ENCODE data around the gene ANKRD10. TPM values are rescaled to one million over a fixed set of nuclear protein-coding genes. Genes with fewer than 3 reads are reported as not detected.
A peak's percentile ranks its signal among the peaks of the same experiment; 100 is the strongest.

ANKRD10 gene
- total and polyA plus RNA-seq, 2 of the 8 experiments (the other 6 are each of a cell fraction or from before 2014, with no cell fraction given): 146 to 218 TPM

DNA sequence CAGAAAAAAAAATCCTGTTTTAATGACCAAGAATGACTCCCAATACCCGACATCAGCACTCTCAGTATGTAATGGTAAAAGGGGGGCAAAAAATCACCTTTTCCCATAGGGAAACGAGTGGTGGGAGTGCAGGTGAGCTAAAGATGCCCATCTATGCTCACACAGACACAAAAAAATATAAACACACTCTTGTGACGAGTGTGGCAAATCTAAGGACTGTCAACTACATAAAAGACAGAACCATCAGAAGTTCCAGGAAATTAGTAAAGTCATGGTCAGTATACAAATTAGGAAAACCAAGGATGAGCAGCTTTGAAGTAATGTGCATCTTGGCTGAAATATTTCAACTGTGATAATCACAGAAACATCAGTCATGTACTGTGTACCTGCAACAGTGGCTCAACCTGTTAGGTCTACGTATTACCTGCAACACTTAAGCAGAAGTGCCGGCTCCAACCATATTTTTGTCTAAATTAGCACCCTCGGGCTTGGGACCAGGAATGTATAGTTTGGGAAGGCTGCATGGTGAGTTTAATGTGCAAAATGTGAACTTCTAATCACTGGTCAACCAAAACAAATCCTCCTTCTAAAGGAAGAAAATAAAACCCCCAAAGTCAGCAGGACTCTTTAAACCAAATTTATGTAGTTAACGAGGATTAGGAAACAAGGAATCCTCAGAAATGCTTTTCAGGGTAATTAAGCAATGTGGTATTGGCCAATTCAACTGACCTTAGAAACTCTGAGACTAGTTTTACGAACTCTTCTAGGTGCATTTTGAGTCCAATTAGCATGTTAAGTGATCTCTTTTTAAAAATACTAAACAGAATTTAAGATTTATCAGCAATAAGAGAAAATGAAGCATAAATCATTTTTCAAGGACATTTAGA, 24.3 kb downstream of the ANKRD10 start:
- H3K4me1 ChIP-seq (replicated peaks in 1 of 4; ENCODE audit: control insufficient read depth in 3 of 4, insufficient read depth in 4 of 4, low read length in 3 of 4): peaks cover 2 to 7% (median 3%) of the 10 kb centered on the region in 4 experiments; a peak in 5 of 7 replicates
- CTCF ChIA-PET (ENCODE audit: partially characterized antibody): no interaction called here
- no peak overlapping the region for H2AFZ ChIP-seq (ENCODE audit: low read length)
- H3K4ac ChIP-seq (replicated peaks; ENCODE audit: insufficient read length, low read depth, low read length): no peak overlapping the region
- no peak overlapping the region for H2AK5ac ChIP-seq (ENCODE audit: low read depth, low read length)
- H4K8ac ChIP-seq (ENCODE audit: extremely low read depth, insufficient read depth, low read length): no peak overlapping the region
- H3K18ac ChIP-seq (ENCODE audit: extremely low read depth, low read length): no peak overlapping the region
- H2BK15ac ChIP-seq (ENCODE audit: low read length): no peak overlapping the region
- H2BK12ac ChIP-seq (ENCODE audit: low read depth, low read length): no peak overlapping the region
- H4K20me1 ChIP-seq (replicated peaks in 1 of 2; ENCODE audit: control insufficient read depth in 1 of 2, insufficient read depth in 2 of 2, low read length in 2 of 2): peaks cover 3 to 8% of the 10 kb centered on the region in 2 experiments
- H3K14ac ChIP-seq (ENCODE audit: insufficient read length): no peak overlapping the region
- H3K4me2 ChIP-seq (ENCODE audit: insufficient read depth in 1 of 2, low read depth in 2 of 2, low read length in 2 of 2): no peak overlapping the region
- no peak overlapping the region for H2BK120ac ChIP-seq (replicated peaks; ENCODE audit: low read depth, low read length)
- WGBS, 2 experiments (ENCODE audit: extremely low coverage in 1 of 2, insufficient coverage in 1 of 2, insufficient read length in 1 of 2, insufficient replicate concordance in 2 of 2, low coverage in 1 of 2, low lambda C conversion rate in 2 of 2, missing lambda C conversion rate in 1 of 2): 87% methylated on average over 8 of the region's 8 CpGs; no CpG with 5 or more reads in 1 of the 2 experiments
- H4K5ac ChIP-seq (ENCODE audit: insufficient read length, low read depth, low read length): no peak overlapping the region
- no peak overlapping the region for H3K27ac ChIP-seq (ENCODE audit: low read depth, low read length)
- DNase-seq (ENCODE audit: low read depth in 1 of 2, low spot score in 2 of 2) (no peak), FAIRE-seq (no peak)
- no peak overlapping the region for H2BK20ac ChIP-seq (ENCODE audit: low read length)
- no peaks in the 10 kb centered on the region for H3K23me2 ChIP-seq (ENCODE audit: low read depth, low read length)
- no peak overlapping the region for H3K9ac ChIP-seq (replicated peaks in 1 of 4; ENCODE audit: extremely low read depth in 1 of 4, low read depth in 3 of 4, low read length in 3 of 4)
- no peak overlapping the region for H2BK5ac ChIP-seq (ENCODE audit: low read depth, low read length)
- no peaks in the 10 kb centered on the region for H3K27me3 ChIP-seq (replicated peaks in 1 of 4; ENCODE audit: control insufficient read depth in 3 of 4, extremely low read depth in 1 of 4, insufficient read depth in 3 of 4, low read length in 3 of 4)
- H3K79me1 ChIP-seq (ENCODE audit: low read depth, low read length): no peaks in the 10 kb centered on the region; the same call in 1 of the 2 replicates
- H3K9me3 ChIP-seq (ENCODE audit: insufficient read depth in 2 of 2, low read depth in 1 of 2, low read length in 1 of 2): no peaks in the 10 kb centered on the region
- H3K79me2 ChIP-seq (ENCODE audit: control insufficient read depth in 1 of 2, insufficient read depth in 2 of 2, low read length in 2 of 2): peaks cover 0 to 1% of the 10 kb centered on the region in 2 experiments; a peak in 1 of 4 replicates
- no peak overlapping the region for H3K23ac ChIP-seq (ENCODE audit: insufficient read length)
- no peak overlapping the region for H3K56ac ChIP-seq (replicated peaks; ENCODE audit: insufficient read length, low read depth, low read length)
- peaks cover 5 to 39% (median 16%) of the 10 kb centered on the region in 4 experiments; a peak in 6 of 8 replicates for H3K36me3 ChIP-seq (ENCODE audit: control insufficient read depth in 2 of 4, insufficient read depth in 4 of 4, low read length in 3 of 4)
- POLR2A ChIA-PET (ENCODE audit: partially characterized antibody): interaction anchor here (1.5 to 2.9 kb wide), 2 partner anchors 10 to 16 kb away, joined by 4 to 16 read pairs; no protein-coding TSS in a partner anchor
- H4K91ac ChIP-seq (replicated peaks; ENCODE audit: insufficient read length, low read length): no peak overlapping the region
- no peak overlapping the region for H3K4me3 ChIP-seq (ENCODE audit: extremely low read depth in 1 of 4, insufficient read depth in 2 of 4, low read depth in 3 of 4, low read length in 4 of 4)
- no peak for TF ChIP-seq KDM1A (IDR thresholded peaks at IDR 0.05; ENCODE audit: borderline replicate concordance, low read length)
- TF ChIP-seq POLR2AphosphoS5 (IDR thresholded peaks at IDR 0.05; ENCODE audit: low read depth, low read length): peak; percentile 90

Data from H1 (cell line).